ENCODE results near the gene TNNC1. TPM values are rescaled to one million over a fixed set of nuclear protein-coding genes. Genes with fewer than 3 reads are reported as not detected.

The TNNC1 gene
- total and polyA plus RNA-seq, 2 experiments from 2014 or later: 1,875 to 3,313 TPM

DNA sequence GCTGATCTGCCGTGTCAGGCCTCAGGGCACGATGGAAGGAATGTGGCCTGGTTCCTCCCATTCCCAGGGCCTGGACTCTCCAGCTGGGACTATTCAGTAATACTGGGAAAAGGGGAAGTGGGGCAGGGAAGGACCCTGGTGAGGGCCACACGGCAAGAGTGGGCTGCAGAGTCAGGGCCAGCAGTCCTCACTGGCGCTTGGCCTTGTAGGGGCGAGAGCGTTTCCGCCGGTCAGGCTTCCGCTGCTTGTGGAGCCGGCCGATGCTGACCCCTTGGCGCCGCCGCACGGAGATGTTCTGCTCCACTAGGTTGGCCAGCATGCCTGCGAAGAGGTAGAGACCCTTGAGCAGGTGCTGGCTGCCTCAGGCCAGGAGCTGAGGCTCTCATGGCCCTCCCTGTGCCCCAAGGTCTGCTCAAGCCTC lies 51.7 kb downstream of the TNNC1 start:
- Histone ChIP-seq H3K27ac (no peak overlapping the region), H3K4me1 (ENCODE audit: low read depth) (no peaks in the 10 kb centered on the region), H3K9me3 (ENCODE audit: low read depth) (no peaks in the 10 kb centered on the region), H3K27me3 (no peaks in the 10 kb centered on the region), H3K4me3 (no peak overlapping the region), H3K36me3 (peaks cover 47% of the 10 kb centered on the region)
- DNase-seq (ENCODE audit: low read depth in 1 of 2, low spot score in 1 of 2): no peak
- TF ChIP-seq, protein P1, sequence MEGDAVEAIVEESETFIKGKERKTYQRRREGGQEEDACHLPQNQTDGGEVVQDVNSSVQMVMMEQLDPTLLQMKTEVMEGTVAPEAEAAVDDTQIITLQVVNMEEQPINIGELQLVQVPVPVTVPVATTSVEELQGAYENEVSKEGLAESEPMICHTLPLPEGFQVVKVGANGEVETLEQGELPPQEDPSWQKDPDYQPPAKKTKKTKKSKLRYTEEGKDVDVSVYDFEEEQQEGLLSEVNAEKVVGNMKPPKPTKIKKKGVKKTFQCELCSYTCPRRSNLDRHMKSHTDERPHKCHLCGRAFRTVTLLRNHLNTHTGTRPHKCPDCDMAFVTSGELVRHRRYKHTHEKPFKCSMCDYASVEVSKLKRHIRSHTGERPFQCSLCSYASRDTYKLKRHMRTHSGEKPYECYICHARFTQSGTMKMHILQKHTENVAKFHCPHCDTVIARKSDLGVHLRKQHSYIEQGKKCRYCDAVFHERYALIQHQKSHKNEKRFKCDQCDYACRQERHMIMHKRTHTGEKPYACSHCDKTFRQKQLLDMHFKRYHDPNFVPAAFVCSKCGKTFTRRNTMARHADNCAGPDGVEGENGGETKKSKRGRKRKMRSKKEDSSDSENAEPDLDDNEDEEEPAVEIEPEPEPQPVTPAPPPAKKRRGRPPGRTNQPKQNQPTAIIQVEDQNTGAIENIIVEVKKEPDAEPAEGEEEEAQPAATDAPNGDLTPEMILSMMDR (IDR thresholded peaks at IDR 0.05; ENCODE audit: low read depth, low read length): no peak

DNA sequence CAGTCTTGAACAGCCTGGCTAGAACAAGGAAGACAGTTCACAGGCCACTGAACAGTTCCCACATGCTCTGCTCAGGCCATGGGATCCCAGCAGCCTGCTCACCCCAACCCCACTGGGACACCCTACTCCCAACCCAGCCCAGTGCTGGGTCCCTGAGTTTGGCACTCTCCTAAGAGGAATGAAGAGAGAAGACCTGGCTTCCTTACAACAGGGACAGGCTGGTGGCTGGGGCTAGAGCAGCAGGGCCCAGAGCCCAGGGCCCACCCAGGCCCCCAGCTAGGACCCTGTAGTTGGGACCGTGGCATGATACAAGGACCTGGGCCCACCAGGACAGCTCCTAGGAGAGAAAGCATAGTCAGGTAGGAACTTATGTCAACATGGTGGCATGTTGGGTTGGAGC lies 52.3 kb downstream of the TNNC1 start:
- TF ChIP-seq, protein P1 (IDR thresholded peaks at IDR 0.05; ENCODE audit: low read depth, low read length): no peak
- Histone ChIP-seq H3K36me3 (peaks cover 41% of the 10 kb centered on the region), H3K9me3 (ENCODE audit: low read depth) (no peaks in the 10 kb centered on the region), H3K27me3 (no peaks in the 10 kb centered on the region), H3K27ac (no peak overlapping the region), H3K4me3 (no peak overlapping the region), H3K4me1 (ENCODE audit: low read depth) (no peaks in the 10 kb centered on the region)
- DNase-seq (ENCODE audit: low read depth in 1 of 2, low spot score in 1 of 2): no peak

Other genes with a start within 250 kb of the TNNC1 start
- 0.15 TPM in 1 of 2 replicates, not detected in the other for gene TLR9, start 228.4 kb downstream of the TNNC1 start, total RNA-seq
- 0.51 TPM in 1 of 2 replicates, not detected in the other for gene TLR9, start 228.4 kb downstream of the TNNC1 start, polyA plus RNA-seq
- gene TWF2, start 214.9 kb downstream of the TNNC1 start, total RNA-seq: 53.0 and 70.5 TPM in 2 replicates
- 42.3 and 43.6 TPM in 2 replicates for gene TWF2, start 214.9 kb downstream of the TNNC1 start, polyA plus RNA-seq
- 4.8 and 13.1 TPM in 2 replicates for gene PPM1M, start 208.3 kb downstream of the TNNC1 start, total RNA-seq
- 10.7 and 16.1 TPM in 2 replicates for gene PPM1M, start 208.3 kb downstream of the TNNC1 start, polyA plus RNA-seq
- gene WDR82, start 175.4 kb downstream of the TNNC1 start, total RNA-seq: 30.7 and 36.6 TPM in 2 replicates
- 35.4 and 49.0 TPM in 2 replicates for gene WDR82, start 175.4 kb downstream of the TNNC1 start, polyA plus RNA-seq
- 6.9 and 11.5 TPM in 2 replicates for gene GLYCTK, start 166.2 kb downstream of the TNNC1 start, total RNA-seq
- 1.2 and 8.6 TPM in 2 replicates for gene GLYCTK, start 166.2 kb downstream of the TNNC1 start, polyA plus RNA-seq
- 3.2 and 3.6 TPM in 2 replicates for gene DNAH1, start 137.7 kb downstream of the TNNC1 start, total RNA-seq
- 0.81 and 1.4 TPM in 2 replicates for gene DNAH1, start 137.7 kb downstream of the TNNC1 start, polyA plus RNA-seq
- gene BAP1, start 44.0 kb downstream of the TNNC1 start, total RNA-seq: 100 and 115 TPM in 2 replicates
- gene BAP1, start 44.0 kb downstream of the TNNC1 start, polyA plus RNA-seq: 63.7 and 67.9 TPM in 2 replicates
- gene PHF7, start 43.4 kb downstream of the TNNC1 start, total RNA-seq: 14.2 and 22.9 TPM in 2 replicates
- gene PHF7, start 43.4 kb downstream of the TNNC1 start, polyA plus RNA-seq: 24.3 and 47.8 TPM in 2 replicates
- 6.5 and 13.6 TPM in 2 replicates for gene SEMA3G, start 8.9 kb downstream of the TNNC1 start, total RNA-seq
- 3.2 and 3.4 TPM in 2 replicates for gene SEMA3G, start 8.9 kb downstream of the TNNC1 start, polyA plus RNA-seq
- gene NISCH, start 1.6 kb upstream of the TNNC1 start, total RNA-seq: 131 and 205 TPM in 2 replicates
- 80.8 and 108 TPM in 2 replicates for gene NISCH, start 1.6 kb upstream of the TNNC1 start, polyA plus RNA-seq
- 0.81 and 2.2 TPM in 2 replicates for gene STAB1, start 41.3 kb upstream of the TNNC1 start, total RNA-seq
- 0.91 TPM in 1 of 2 replicates, not detected in the other for gene STAB1, start 41.3 kb upstream of the TNNC1 start, polyA plus RNA-seq
- gene NT5DC2, start 79.8 kb upstream of the TNNC1 start, total RNA-seq: 214 and 233 TPM in 2 replicates
- gene NT5DC2, start 79.8 kb upstream of the TNNC1 start, polyA plus RNA-seq: 113 and 120 TPM in 2 replicates
- 1.0 and 23.8 TPM in 2 replicates for gene UQCC5, start 82.6 kb upstream of the TNNC1 start, total RNA-seq
- 64.7 and 89.3 TPM in 2 replicates for gene UQCC5, start 82.6 kb upstream of the TNNC1 start, polyA plus RNA-seq
- gene PBRM1, start 231.9 kb upstream of the TNNC1 start, total RNA-seq: 48.8 and 76.2 TPM in 2 replicates
- 64.0 and 66.4 TPM in 2 replicates for gene PBRM1, start 231.9 kb upstream of the TNNC1 start, polyA plus RNA-seq
- 53.8 and 57.3 TPM in 2 replicates for gene GNL3, start 232.0 kb upstream of the TNNC1 start, total RNA-seq
- gene GNL3, start 232.0 kb upstream of the TNNC1 start, polyA plus RNA-seq: 83.2 and 92.2 TPM in 2 replicates

Data from cardiac muscle cell (in vitro differentiated cells and primary cell).